GM21360 (cell line): ENCODE measurements around the gene LAMC3.
"Not testable (repeated sequence)": the region's sequence is repeated elsewhere in the genome, so short reads cannot be mapped to it uniquely, and the experiment has no call there.

Experiments used
- ATAC-seq: cut with Tn5 transposase; IDR thresholded peaks from one replicate; pipeline ENCODE4 v1.9.1; 2021; ENCODE audit warnings: mild to moderate bottlenecking, moderate library complexity; ENCODE audit not compliant: unreplicated experiment

The LAMC3 gene

DNA sequence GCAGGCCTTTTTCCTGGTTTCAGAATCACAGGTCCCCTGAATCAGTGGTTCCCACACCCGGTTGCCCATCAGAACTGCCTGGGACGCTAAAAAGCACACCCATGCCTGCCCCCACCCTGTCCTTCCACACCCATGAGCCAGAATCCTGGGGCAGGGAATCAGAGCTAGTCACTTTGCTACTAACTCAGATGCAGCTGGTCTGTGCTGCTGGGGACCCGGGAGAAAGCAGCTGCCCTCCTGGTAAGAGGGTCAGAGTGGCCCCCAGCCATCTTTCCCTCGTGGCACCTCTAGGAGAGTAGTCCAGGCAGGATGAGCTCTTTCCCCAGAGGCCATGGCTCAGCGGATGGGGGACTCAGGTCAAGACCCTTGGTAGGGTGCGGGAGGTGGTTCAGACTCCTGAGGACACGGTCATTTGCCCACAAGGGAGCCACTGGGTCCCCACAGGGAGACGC is 105.1 kb downstream of the LAMC3 start:
- ATAC-seq, result no peak

GRCh38 chr9:131115360-131115742 is 106.4 kb downstream of the LAMC3 start:
- ATAC-seq, result not testable (repeated sequence)

DNA sequence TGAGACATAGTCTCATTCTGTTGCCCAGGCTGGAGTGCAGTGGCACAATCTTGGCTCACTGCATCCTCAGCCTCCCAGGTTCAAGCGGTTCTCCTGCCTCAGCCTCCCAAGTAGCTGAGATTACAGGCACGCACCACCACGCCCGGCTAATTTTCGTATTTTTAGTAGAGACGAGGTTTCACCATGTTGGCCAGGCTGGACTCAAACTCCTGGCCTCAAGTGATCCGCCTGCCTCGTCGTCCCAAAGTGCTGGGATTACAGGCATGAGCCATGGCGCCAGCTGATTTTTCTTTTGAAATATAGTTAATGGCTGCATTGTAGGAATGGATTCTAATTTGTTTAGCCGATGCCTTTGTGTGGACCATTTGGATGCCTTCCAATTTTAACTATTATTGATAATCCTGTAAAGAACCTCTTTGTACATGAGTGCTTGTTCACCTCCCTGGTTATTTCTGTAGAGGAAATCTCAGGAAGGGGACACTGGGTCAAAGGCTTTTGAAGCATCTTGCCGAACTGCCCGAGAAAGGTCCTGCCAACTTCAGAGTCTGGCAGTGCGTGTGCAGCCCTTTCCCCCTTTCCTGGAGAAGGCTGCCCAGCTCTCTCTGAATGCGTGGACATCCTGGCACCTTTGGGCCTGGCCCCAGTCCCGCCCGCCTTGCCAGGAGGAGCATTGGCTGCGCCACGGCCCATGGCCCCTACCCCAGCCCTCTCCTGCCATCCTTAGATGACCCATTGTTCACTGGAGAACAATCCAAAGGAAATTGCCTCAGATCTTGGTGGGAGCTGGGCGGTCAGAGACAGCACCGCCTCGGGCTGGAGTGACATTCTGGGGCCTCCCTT is 107.5 kb downstream of the LAMC3 start:
- no peak for ATAC-seq

GRCh38 chr9:131117121-131117761 is 108.3 kb downstream of the LAMC3 start:
- no peak for ATAC-seq

DNA sequence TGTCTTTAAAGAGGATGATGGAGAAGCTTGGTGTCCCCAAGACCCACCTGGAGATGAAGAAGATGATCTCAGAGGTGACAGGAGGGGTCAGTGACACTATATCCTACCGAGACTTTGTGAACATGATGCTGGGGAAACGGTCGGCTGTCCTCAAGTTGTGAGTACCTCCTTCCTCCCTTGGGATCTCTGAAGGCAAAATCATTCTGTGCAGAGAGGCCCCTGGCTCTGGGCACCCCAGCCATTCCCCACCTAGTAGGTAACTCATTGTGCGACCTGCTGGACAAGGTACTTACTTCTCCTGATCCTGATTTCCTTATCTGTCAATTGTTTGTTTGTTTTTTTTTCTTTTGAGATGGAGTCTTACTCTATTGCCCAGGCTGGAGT is 108.8 kb downstream of the LAMC3 start:
- ATAC-seq, result no peak

DNA sequence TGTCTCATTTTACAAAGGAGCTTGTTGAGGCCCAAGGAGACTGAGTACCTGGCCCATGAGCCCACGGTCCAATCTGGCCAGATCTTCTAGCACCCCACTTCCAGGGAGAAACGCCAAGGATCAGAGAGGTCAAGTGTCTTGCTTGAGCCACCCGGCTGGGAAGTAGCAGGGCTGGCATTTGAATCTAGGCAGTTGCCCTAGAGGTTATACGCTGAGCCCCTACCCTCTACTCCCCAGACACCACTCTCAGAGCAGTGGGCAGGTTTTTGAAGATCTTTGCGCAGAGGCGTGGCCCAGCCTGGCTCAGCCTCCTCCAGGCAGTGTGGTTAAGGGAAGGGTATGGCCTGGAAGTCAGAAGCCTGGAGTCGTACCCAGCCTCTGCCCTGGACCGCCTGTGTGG is 110.6 kb downstream of the LAMC3 start:
- no peak for ATAC-seq

DNA sequence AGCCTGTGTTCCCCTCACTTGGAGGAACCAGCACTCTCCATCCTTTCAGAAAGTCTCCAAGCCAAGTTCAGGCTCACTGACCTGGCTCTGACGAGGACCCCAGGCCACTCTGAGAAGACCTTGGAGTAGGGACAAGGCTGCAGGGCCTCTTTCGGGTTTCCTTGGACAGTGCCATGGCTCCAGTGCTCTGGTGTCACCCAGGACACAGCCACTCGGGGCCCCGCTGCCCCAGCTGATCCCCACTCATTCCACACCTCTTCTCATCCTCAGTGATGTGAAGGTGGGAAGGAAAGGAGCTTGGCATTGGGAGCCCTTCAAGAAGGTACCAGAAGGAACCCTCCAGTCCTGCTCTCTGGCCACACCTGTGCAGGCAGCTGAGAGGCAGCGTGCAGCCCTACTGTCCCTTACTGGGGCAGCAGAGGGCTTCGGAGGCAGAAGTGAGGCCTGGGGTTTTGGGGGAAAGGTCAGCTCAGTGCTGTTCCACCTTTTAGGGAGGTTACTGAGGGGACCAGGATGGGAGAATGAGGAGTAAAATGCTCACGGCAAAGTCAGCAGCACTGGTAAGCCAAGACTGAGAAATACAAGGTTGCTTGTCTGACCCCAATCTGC is 111.8 kb downstream of the LAMC3 start:
- ATAC-seq, result no peak

DNA sequence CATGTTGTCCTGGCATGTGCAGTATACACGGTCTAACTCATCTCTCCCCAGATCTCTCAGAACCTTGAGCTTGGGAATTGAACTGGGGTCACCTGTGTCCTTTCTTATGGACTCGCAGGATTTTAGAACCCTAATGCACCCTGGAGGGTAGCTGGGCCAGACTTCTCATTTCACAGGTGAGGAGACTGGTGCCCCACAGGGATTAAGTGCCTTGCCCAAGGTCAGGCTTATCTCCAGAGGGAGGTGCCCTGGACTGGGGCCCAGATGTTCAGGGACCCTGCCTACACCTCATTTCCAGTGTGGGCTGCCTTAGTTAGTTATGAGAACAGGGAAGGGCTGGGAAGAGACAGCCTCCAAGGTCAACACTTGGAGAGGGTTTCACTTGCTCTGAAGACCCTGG is 112.4 kb downstream of the LAMC3 start:
- ATAC-seq, result no peak

GRCh38 chr9:131122158-131122557 is 113.2 kb downstream of the LAMC3 start:
- ATAC-seq, result no peak

GRCh38 chr9:131125038-131125287 is 116.0 kb downstream of the LAMC3 start:
- ATAC-seq, result no peak

DNA sequence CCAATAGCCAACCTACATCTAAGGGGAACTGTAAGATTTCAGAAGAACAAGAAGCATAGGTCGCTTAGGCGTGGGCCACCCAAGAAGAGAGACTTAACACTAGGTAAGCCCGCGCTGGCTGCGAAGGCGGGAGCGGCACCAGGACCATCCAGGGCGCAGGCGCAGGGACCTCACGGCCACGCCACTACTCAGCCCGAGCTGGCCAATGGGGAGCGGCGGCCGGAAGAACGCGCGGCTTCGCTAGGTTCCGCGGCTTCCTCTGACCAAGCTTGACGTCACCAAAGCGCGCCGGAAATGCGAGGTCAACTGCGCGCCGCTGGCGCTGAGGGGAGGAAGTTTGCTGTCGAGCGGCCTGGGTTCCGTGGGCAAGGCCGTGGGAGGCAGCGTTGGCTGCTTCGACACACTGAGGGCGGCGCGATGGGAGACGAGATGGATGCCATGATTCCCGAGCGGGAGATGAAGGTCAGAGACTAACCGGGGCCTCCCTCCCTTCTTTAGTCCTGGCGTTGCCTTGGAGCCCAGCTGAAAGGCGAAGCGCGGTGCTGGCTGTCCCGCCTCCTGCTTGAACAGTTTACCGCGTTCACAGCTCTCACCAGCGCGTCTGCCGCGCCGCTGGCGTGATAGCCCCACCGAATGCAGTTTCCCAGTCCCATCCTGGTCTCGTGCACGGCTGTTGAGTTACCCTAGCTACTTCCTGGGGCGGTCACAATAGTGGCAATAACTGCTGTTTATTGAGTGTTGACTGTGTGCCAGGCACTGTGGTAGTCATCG is 116.5 kb downstream of the LAMC3 start, which contains the start of gene NUP214:
NUP214 (plus strand) TSS at position 299 of the 771 bp plus-strand sequence; CDS start at position 418, 119 bp downstream.
- ATAC-seq, result peak; percentile 92

- no peak for ATAC-seq
Measured at GRCh38 chr9:131126059-131126426, 117.1 kb downstream of the LAMC3 start.

DNA sequence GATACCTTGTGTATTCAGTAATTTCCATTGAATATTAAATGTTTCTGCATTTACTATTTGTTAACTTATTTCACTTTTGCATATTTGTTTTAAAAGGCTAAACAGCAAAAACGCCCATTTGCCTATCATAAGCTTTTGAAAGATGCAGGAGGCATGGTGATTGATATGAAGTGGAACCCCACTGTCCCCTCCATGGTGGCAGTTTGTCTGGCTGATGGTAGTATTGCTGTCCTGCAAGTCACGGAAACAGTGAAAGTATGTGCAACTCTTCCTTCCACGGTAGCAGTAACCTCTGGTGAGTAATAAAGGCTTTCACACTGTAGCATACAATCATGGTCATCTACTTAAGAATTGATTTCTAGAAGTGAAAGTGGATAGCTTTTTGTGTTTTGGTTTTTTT is 120.2 kb downstream of the LAMC3 start:
- ATAC-seq, result no peak

DNA sequence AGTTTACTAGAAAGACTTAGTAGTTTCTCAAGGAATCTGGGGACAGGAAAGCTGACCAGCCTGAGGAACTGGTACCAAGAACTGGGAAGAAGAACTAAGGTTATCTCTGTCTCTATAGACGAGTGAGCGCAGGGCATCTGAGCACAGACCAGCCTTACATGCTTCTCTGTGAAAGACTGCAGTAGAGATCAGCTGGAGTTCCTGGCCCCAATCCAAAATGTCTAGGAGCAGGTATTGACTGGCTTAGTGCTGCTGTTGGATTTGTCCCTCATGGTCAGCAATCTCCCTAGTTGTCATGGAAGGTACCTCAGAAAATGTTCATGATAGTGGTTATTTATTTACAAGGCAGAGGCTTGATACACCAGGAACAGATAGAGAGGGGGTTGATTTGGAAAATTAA is 129.7 kb downstream of the LAMC3 start:
- ATAC-seq, result no peak

- ATAC-seq, result no peak
Measured at GRCh38 chr9:131140112-131140511, 131.1 kb downstream of the LAMC3 start.

GRCh38 chr9:131140550-131140949 is 131.6 kb downstream of the LAMC3 start:
- no peak for ATAC-seq

DNA sequence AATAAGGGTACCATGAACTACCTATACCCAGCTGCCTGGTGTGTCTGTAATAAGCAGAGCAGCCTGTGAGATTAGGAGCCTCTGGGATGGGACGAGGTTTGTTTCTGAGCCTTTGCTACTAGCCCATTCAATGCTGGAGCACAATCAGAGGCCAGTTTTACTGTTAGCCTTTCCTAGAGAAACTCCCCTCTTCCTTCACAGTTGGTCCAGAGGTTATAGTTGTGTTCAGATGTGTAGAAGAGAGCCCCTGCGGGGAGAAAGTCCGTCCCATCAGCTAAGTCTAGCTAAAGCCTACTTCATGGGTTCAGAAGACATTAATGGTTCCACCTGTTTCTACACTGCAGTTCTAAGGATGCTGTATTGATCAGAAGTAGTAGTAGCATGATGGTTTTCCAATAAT is 133.2 kb downstream of the LAMC3 start:
- no peak for ATAC-seq
